Mucosa of gallbladder (tissue), 1 donor: Measurements from ENCODE around the gene NTN3. TPM values are rescaled to one million over a fixed set of nuclear protein-coding genes. Genes with fewer than 3 reads are reported as not detected.
"Not testable (repeated sequence)": the region's sequence is repeated elsewhere in the genome, so short reads cannot be mapped to it uniquely, and the experiment has no call there.

Source experiments
- DNase-seq: peaks from one replicate; pipeline ENCODE4 v3.0.0-alpha.2; 2020; ENCODE audit warnings: low spot score
- total RNA-seq: library from RNA; stranded (reverse); gene quantifications from one replicate; pipeline ENCODE4 v1.2.1, GENCODE V29; 2021
- donor health status: DM: no; HTN: no; CAD: no.

Gene NTN3
- total RNA-seq, 1 donor from 2014 or later, result 0.46 TPM

- not testable (repeated sequence) for DNase-seq
Measured at GRCh38 chr16:2441143-2441804, 29.8 kb upstream of the NTN3 start.

- DNase-seq, result no peak
Measured at GRCh38 chr16:2443555-2443954, 27.5 kb upstream of the NTN3 start.

- DNase-seq, result no peak
Measured at GRCh38 chr16:2447920-2448583, 23.0 kb upstream of the NTN3 start.

- DNase-seq, result no peak
Measured at GRCh38 chr16:2449118-2449517, 22.0 kb upstream of the NTN3 start.

GRCh38 chr16:2450535-2450934, 20.6 kb upstream of the NTN3 start:
- DNase-seq, result no peak

- DNase-seq, result no peak
Measured at GRCh38 chr16:2450975-2451381, 20.1 kb upstream of the NTN3 start.

GRCh38 chr16:2451851-2452320, 19.2 kb upstream of the NTN3 start:
- no peak for DNase-seq

- DNase-seq, result no peak
Measured at GRCh38 chr16:2452650-2453049, 18.4 kb upstream of the NTN3 start.

- no peak for DNase-seq
Measured at GRCh38 chr16:2455081-2455845, 15.8 kb upstream of the NTN3 start.

GRCh38 chr16:2456551-2457153, 14.4 kb upstream of the NTN3 start:
- DNase-seq, result no peak

- no peak for DNase-seq
Measured at GRCh38 chr16:2457267-2457666, 13.8 kb upstream of the NTN3 start.

- DNase-seq, result no peak
Measured at GRCh38 chr16:2457946-2458345, 13.2 kb upstream of the NTN3 start.

- no peak for DNase-seq
Measured at GRCh38 chr16:2458887-2459646, 12.0 kb upstream of the NTN3 start.

GRCh38 chr16:2459647-2460390, 11.3 kb upstream of the NTN3 start, which contains the start of gene TEDC2:
Gene TEDC2 (plus strand): TSS chr16:2460109. CDS start chr16:2460145, 36 bp downstream.
- peak; percentile 95 for DNase-seq

- DNase-seq, result no peak
Measured at GRCh38 chr16:2460391-2460713, 10.7 kb upstream of the NTN3 start.

GRCh38 chr16:2460916-2461315, 10.2 kb upstream of the NTN3 start:
- DNase-seq, result no peak

GRCh38 chr16:2462031-2462866, 8.8 kb upstream of the NTN3 start:
- no peak for DNase-seq

- DNase-seq, result no peak
Measured at GRCh38 chr16:2464333-2464732, 6.8 kb upstream of the NTN3 start.

GRCh38 chr16:2465653-2466415, 5.3 kb upstream of the NTN3 start:
- no peak for DNase-seq
